ENCODE measurements around the gene CLDN14. TPM values are rescaled to one million over a fixed set of nuclear protein-coding genes. Genes with fewer than 3 reads are reported as not detected.
"Not testable (repeated sequence)": the region's sequence is repeated elsewhere in the genome, so short reads cannot be mapped to it uniquely, and the experiment has no call there.

Gene CLDN14
- total and polyA plus RNA-seq, 12 donors = 0.22 TPM; not detected in 11

DNA sequence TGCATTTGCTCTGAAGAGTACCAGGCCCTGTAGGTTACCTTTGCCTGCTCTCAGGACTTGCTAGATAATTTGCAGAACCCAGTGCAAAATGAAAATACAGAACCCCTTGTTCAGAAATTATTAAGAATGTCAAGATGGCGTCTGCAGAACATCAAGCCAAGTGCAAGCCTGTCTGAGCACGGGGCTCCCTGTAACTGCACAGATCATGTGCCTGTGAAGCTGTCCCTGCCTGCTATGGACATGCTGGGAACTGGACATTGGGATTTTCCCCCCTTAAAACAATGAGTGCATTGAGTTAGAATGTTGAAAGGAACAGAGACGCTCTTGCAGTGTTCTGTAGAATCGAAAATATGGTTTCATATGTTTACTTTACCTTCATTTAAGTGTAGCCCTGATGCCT lies 2.9 kb downstream of the CLDN14 start:
- TF ChIP-seq POLR2A (IDR thresholded peaks at IDR 0.05) = no peak
- TF ChIP-seq, protein P1, sequence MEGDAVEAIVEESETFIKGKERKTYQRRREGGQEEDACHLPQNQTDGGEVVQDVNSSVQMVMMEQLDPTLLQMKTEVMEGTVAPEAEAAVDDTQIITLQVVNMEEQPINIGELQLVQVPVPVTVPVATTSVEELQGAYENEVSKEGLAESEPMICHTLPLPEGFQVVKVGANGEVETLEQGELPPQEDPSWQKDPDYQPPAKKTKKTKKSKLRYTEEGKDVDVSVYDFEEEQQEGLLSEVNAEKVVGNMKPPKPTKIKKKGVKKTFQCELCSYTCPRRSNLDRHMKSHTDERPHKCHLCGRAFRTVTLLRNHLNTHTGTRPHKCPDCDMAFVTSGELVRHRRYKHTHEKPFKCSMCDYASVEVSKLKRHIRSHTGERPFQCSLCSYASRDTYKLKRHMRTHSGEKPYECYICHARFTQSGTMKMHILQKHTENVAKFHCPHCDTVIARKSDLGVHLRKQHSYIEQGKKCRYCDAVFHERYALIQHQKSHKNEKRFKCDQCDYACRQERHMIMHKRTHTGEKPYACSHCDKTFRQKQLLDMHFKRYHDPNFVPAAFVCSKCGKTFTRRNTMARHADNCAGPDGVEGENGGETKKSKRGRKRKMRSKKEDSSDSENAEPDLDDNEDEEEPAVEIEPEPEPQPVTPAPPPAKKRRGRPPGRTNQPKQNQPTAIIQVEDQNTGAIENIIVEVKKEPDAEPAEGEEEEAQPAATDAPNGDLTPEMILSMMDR (IDR thresholded peaks at IDR 0.05) = no peak
- no peak overlapping the region for H3K4me3 ChIP-seq
- no peak for DNase-seq
- no peaks in the 10 kb centered on the region for H3K36me3 ChIP-seq (replicated peaks in 1 of 2)
- intact Hi-C loops (cut with DNase I) = no loop called here
- no peaks in the 10 kb centered on the region for H3K27me3 ChIP-seq
- no peak overlapping the region for H3K27ac ChIP-seq
- no peaks in the 10 kb centered on the region for H3K9me3 ChIP-seq (replicated peaks in 1 of 3)
- WGBS, 4 donors = 72 to 87% (median 83%) methylated on average over 4 of the region's 4 CpGs
- H3K4me1 ChIP-seq (replicated peaks in 1 of 2) = no peaks in the 10 kb centered on the region

DNA sequence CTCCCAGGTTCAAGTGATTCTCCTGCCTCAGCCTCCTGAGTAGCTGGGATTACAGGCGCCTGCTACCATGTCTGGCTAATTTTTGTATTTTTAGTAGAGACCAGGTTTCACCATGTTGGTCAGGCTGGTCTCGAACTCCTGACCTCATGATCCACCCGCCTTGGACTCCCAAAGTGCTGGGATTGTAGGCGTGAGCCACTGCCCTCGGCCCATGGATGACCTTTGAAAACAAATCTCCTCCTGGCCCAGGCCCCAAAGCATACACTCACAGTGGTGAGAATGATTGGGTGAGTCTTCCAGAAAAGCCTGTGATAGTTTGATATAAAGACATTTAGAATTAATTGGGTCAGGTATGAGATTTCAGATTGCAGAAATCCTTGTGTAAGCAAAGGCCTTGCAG lies 3.4 kb downstream of the CLDN14 start:
- H3K4me3 ChIP-seq; H3K27ac ChIP-seq; H3K4me1 ChIP-seq (replicated peaks in 1 of 2); DNase-seq; H3K36me3 ChIP-seq (replicated peaks in 1 of 2); H3K27me3 ChIP-seq; intact Hi-C loops (cut with DNase I); H3K9me3 ChIP-seq (replicated peaks in 1 of 3): not testable (repeated sequence)
- 88 to 95% (median 94%) methylated on average over 5 of the region's 5 CpGs for WGBS, 4 donors

DNA sequence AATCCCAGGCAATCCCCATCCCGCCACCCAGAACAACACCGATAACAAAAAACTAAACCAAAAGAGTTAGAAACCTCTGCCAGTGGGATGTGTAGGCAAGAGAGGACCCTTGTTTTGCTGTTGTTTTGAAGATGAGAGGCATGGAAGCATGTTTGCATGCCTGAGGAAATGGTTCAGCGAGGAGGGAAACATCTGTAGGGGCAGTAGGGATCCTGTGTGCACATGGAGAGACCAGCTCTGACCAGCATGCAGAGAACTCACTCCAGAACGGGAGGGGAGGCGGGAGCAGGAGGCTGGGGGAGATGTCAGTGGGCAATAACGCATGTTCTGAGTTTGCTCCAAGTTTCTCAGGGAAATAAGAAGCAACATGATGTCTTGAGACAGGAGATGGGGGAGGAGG lies 5.3 kb downstream of the CLDN14 start:
- no peaks in the 10 kb centered on the region for H3K4me1 ChIP-seq (replicated peaks in 1 of 2)
- no peaks in the 10 kb centered on the region for H3K27me3 ChIP-seq
- H3K4me3 ChIP-seq = no peak overlapping the region
- WGBS, 4 donors = 64 to 78% (median 78%) methylated on average over 6 of the region's 6 CpGs
- no peak overlapping the region for H3K27ac ChIP-seq
- H3K9me3 ChIP-seq (replicated peaks in 1 of 3) = no peaks in the 10 kb centered on the region
- no peaks in the 10 kb centered on the region for H3K36me3 ChIP-seq (replicated peaks in 1 of 2)
- TF ChIP-seq POLR2A (IDR thresholded peaks at IDR 0.05) = no peak
- TF ChIP-seq, protein P1 (IDR thresholded peaks at IDR 0.05) = no peak
- intact Hi-C loops (cut with DNase I) = no loop called here
- DNase-seq = no peak

DNA sequence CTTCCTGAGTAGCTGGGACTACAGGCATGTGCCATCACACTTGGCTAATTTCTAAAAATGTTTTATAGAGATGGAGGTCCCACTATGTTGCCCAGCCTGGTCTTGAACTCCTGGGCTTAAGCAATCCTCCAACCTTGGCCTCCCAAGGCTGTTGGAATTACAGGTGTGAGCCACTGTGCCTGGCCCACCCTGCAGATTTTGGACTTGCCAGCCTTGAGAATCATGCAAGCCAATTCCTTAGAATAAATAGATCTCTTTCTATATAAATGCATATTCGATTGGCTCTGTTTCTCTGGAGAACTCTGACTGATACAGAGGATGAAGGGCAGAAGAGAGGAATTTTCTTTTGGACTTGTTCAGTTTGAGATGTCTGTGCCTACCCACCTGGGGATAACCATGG lies 6.7 kb downstream of the CLDN14 start:
- intact Hi-C loops (cut with DNase I) = no loop called here
- no peak for DNase-seq
- Histone ChIP-seq H3K36me3 (replicated peaks in 1 of 2) (no peaks in the 10 kb centered on the region), H3K9me3 (replicated peaks in 1 of 3) (no peaks in the 10 kb centered on the region), H3K27ac (no peak overlapping the region), H3K27me3 (no peaks in the 10 kb centered on the region), H3K4me3 (no peak overlapping the region), H3K4me1 (replicated peaks in 1 of 2) (no peaks in the 10 kb centered on the region)
- TF ChIP-seq, protein P1 (IDR thresholded peaks at IDR 0.05) = no peak
- TF ChIP-seq POLR2A (IDR thresholded peaks at IDR 0.05) = no peak
- whole genome bisulfite sequencing, 4 donors = 86 to 94% (median 93%) methylated on average over 1 of the region's 1 CpG

DNA sequence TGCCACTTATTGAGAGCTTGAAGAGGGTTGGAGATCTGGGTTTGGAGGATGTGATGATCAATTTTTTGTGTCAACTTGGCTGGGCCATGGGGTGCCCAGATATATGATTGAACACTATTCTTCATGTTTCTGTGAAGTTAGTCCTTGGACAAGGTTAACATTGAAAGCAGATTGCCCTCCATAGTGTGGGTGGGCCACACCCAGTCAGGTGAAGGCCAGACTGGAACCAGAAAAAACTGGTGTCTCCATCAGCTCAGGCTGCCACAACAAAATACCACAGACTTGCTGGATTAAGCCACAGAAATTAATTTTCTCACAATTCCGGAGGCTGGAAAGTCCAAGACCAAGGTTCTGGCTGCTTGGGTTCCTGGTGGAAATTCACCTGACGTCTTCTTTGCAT lies 7.5 kb downstream of the CLDN14 start:
- intact Hi-C loops (cut with DNase I) = no loop called here
- no peak for DNase-seq
- Histone ChIP-seq H3K27ac (no peak overlapping the region), H3K4me1 (replicated peaks in 1 of 2) (no peaks in the 10 kb centered on the region), H3K4me3 (no peak overlapping the region), H3K27me3 (no peaks in the 10 kb centered on the region), H3K36me3 (replicated peaks in 1 of 2) (no peaks in the 10 kb centered on the region), H3K9me3 (replicated peaks in 1 of 3) (no peaks in the 10 kb centered on the region)
- no peak for TF ChIP-seq POLR2A (IDR thresholded peaks at IDR 0.05)
- TF ChIP-seq, protein P1 (IDR thresholded peaks at IDR 0.05) = no peak
- 73 to 91% (median 84%) methylated on average over 2 of the region's 2 CpGs for WGBS, 4 donors
